Heart right ventricle (tissue), 16 donors: ENCODE data around the gene DNAAF8. TPM values are rescaled to one million over a fixed set of nuclear protein-coding genes. Genes with fewer than 3 reads are reported as not detected.

Experiments used
- ATAC-seq, 8 donors: fragments of 200-7000 bp; cut with Tn5 transposase; one replicate each; pipeline ENCODE4 v1.9.1; 2020; ENCODE audit warnings: mild to moderate bottlenecking in 8 of 8, moderate library complexity in 8 of 8, moderate number of reproducible peaks in 1 of 8
- DNase-seq, 2 donors: peaks; one replicate each; pipeline ENCODE4 v3.0.0-alpha.2; 2020
- H3K27ac ChIP-seq, 10 donors: fragments of 200-600 bp; sonication (generic) in 2 of 10; one replicate each; pipeline versions ENCODE4 v1.5.0 to v1.8.0; 2020 to 2022; ENCODE audit warnings: mild to moderate bottlenecking in 3 of 10
- H3K27me3 ChIP-seq, 7 donors: fragments of 200-600 bp; one replicate each; pipeline ENCODE4 v1.8.0; 2021 to 2022; ENCODE audit warnings: mild to moderate bottlenecking in 2 of 7
- H3K36me3 ChIP-seq, 9 donors: fragments of 200-600 bp; sonication (generic) in 1 of 9; one replicate each; pipeline versions ENCODE4 v1.5.0 to v1.8.0; 2020 to 2022; ENCODE audit warnings: mild to moderate bottlenecking in 2 of 9
- H3K4me1 ChIP-seq, 9 donors: fragments of 200-600 bp; sonication (generic) in 1 of 9; one replicate each; pipeline versions ENCODE4 v1.5.0 to v1.8.0; 2020 to 2022; ENCODE audit warnings: mild to moderate bottlenecking in 4 of 9
- H3K4me3 ChIP-seq, 10 donors: fragments of 200-600 bp; sonication (generic) in 2 of 10; one replicate each; pipeline versions ENCODE4 v1.5.0 to v1.8.0; 2020 to 2022; ENCODE audit warnings: mild to moderate bottlenecking in 7 of 10, moderate library complexity in 2 of 10
- H3K9me3 ChIP-seq, 11 donors: fragments of 200-600 bp in 10 of 11; sonication (generic) in 2 of 11; one replicate each; pipeline versions ENCODE4 v1.5.0 to v1.8.0; 2013 to 2022; ENCODE audit warnings: mild to moderate bottlenecking in 2 of 11, control low read depth in 1 of 11, moderate library complexity in 1 of 11
- WGBS, 2 donors: extraction: QIAGEN DNeasy Blood & Tissue Kit; methylation state at CpG; one replicate each; pipeline ENCODE4 v1.1.7; 2013; ENCODE audit warnings: inconsistent platforms in 1 of 2; 5-methylcytosine and 5-hydroxymethylcytosine counted together
- intact Hi-C, 10 donors: fragments of 100-400 bp; cut with DNase I; formaldehyde crosslinking; loops; one replicate each; pipeline versions ENCODE4 v1.11.1 to v1.14.2; 2022
- polyA plus RNA-seq, 2 donors: library from polyadenylated mRNA; stranded (reverse); fragments of 200-250 nt; gene quantifications; one replicate each; pipeline ENCODE4 v1.2.3, GENCODE V29; 2013
- total RNA-seq, 10 donors: library from RNA; stranded (reverse); fragmentation: NEBNext Ultra II Directional in 3 of 10; extraction: Animal tissue kit (Norgen Biotek cat#: 25700) in 3 of 10; gene quantifications; one replicate each; pipeline versions ENCODE4 v1.2.1 to v1.2.4, GENCODE V29; 2021 to 2023
- TF ChIP-seq, protein P1 (sequence below), 9 donors: fragments of 200-600 bp; sonication (generic) in 2 of 9; IDR thresholded peaks; one replicate each; pipeline versions ENCODE4 v1.5.0 to v1.8.0; 2021 to 2022; ENCODE audit warnings: antibody characterized with exemption in 9 of 9, mild to moderate bottlenecking in 5 of 9, moderate library complexity in 1 of 9
- donor health status: Arrhythmogenic right ventricular cardiomyopathy.
- donor health status: ischemic (EF 13 %, LVEDD 7.1; RV severe dilation, severe dysfunction).
- donor health status: healthy with polysubstance abuse.
- donor health status: DM: no; HTN: yes; CAD: no.
- donor health status: DM: no; HTN: no; CAD: no.
- donor health status: ischemic (EF 25% LVEDD 6.9; RV normal size, moderate dysfunction).
- donor health status: ischemic (EF 25% LVEDD 5.7; RV mildly dilated, moderate dysfunction).
- donor health status: healthy.
- donor health status: DM: yes; HTN: yes; CAD: no.
- donor health status: Ischemic cardiomyopathy.
- donor health status: ischemic (EF 35%, LVEDD 5.7; RV mildly dilated, moderate dysfunction).
- donor health status: nonischemic (EF 11% LVEDD 7.7; RV severe dilation, severe dysfunction).
- donor health status: DM: yes; HTN: yes; CAD: no.
- donor health status: PGD.
- donor health status: ischemic (EF 29% LVEDD 5.4; RV normal size, mild dysfunction).
- donor health status: nonischemic (EF 23%, LVEDD 6.1; RV moderate dilation, normal function).

Gene DNAAF8
- total and polyA plus RNA-seq, 12 donors, result 0.32 to 1.9 (median 1.1) TPM; not detected in 2

DNA sequence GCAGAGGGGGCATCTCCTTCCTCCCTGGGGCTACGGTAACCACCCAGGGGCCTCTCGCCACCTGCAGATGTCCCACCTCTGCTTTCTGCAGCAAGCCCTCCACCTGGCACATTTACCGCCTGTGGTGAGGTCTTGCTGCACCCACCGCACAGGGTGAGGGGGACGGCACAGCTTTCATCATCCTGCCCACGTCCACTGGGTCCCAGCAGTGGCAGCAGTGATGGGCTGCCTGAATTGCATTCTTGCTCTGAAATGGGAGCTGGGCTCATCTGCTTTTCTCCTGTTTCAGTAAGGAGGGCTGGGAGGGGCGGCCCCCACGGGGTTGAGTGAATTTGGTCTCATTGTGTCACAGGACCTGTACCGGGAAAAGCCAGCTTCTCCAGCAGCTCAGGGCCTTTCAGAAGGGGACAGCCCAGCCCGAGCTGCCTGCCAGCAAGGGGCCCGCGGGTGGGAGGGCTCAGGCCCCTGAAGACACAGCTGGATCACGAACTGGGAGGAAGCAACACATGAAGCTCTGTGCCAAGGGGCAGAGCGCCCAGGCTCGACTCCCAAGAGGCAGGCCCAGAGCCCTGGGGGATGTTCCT is 12.7 kb downstream of the DNAAF8 start:
- 53 to 55% methylated on average over 15 of the region's 15 CpGs for WGBS, 2 donors
- TF ChIP-seq, protein P1, sequence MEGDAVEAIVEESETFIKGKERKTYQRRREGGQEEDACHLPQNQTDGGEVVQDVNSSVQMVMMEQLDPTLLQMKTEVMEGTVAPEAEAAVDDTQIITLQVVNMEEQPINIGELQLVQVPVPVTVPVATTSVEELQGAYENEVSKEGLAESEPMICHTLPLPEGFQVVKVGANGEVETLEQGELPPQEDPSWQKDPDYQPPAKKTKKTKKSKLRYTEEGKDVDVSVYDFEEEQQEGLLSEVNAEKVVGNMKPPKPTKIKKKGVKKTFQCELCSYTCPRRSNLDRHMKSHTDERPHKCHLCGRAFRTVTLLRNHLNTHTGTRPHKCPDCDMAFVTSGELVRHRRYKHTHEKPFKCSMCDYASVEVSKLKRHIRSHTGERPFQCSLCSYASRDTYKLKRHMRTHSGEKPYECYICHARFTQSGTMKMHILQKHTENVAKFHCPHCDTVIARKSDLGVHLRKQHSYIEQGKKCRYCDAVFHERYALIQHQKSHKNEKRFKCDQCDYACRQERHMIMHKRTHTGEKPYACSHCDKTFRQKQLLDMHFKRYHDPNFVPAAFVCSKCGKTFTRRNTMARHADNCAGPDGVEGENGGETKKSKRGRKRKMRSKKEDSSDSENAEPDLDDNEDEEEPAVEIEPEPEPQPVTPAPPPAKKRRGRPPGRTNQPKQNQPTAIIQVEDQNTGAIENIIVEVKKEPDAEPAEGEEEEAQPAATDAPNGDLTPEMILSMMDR (IDR thresholded peaks at IDR 0.05), result no peak
- intact Hi-C loops, result no loop called here
- no peak for DNase-seq
- H3K4me3 ChIP-seq, result no peak overlapping the region
- peak in 3 of 8 donors; percentile 11 to 29 (median 20) for ATAC-seq
- H3K4me1 ChIP-seq, result peaks cover 0 to 22% (median 6%) of the 10 kb centered on the region in 9 donors
- no peaks in the 10 kb centered on the region for H3K9me3 ChIP-seq
- H3K36me3 ChIP-seq, result peaks cover 0 to 39% (median 18%) of the 10 kb centered on the region in 9 donors
- no peak overlapping the region for H3K27ac ChIP-seq
- H3K27me3 ChIP-seq, result no peaks in the 10 kb centered on the region

- TF ChIP-seq, protein P1 (IDR thresholded peaks at IDR 0.05), result no peak
- 82 to 84% methylated on average over 14 of the region's 14 CpGs for WGBS, 2 donors
- peaks cover 0 to 17% (median 4%) of the 10 kb centered on the region in 9 donors for H3K4me1 ChIP-seq
- H3K4me3 ChIP-seq, result no peak overlapping the region
- no peak for ATAC-seq
- no peak overlapping the region for H3K27ac ChIP-seq
- DNase-seq, result no peak
- intact Hi-C loops, result no loop called here
- H3K36me3 ChIP-seq, result peaks cover 0 to 49% (median 24%) of the 10 kb centered on the region in 9 donors
- no peaks in the 10 kb centered on the region for H3K9me3 ChIP-seq
- no peaks in the 10 kb centered on the region for H3K27me3 ChIP-seq
These were observed 13.8 kb downstream of the DNAAF8 start for GRCh38 chr16:4747906-4748681.

DNA sequence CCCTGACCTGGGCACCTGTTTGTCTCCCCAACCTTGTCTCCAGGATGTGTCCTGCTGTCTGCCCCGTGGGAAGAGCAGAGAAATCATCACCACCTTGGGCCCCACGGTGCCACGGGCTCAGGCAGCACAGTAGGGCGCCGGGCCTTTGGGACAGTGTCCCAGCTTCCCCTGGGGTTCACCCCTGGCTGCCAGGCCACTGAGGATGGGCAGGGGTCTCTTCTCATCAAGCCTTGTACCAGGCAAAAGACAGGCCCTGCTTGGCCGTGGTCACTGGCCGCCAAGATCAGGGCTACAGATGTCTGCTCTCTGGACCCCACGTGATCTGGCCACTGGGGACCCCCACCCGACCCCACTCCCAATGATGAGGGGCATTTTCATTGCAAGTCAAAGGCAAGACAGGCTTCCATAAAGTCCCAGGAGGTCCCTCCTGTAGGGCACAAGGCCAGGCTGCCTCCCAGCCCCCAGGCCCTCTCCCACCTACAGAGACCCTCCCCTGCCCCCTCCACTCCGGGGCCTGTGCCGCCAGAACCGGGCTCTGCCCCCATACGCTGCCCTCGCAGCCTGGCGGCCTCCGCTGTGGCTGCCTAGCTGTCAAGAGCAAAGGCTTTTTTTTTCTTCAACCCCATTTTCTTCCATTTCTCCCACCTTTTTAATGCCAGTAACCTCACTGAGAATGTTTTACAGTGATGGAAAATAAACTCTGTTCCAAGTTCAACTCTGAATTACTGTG is 14.5 kb downstream of the DNAAF8 start:
- peaks cover 0 to 57% (median 29%) of the 10 kb centered on the region in 9 donors for H3K36me3 ChIP-seq

More for the DNA sequence above, 14.5 kb downstream of the DNAAF8 start:
- Histone ChIP-seq H3K4me3 (no peak overlapping the region), H3K27me3 (no peaks in the 10 kb centered on the region), H3K4me1 (peaks cover 0 to 14% (median 0%) of the 10 kb centered on the region in 9 donors), H3K27ac (no peak overlapping the region), H3K9me3 (no peaks in the 10 kb centered on the region)
- intact Hi-C loops, result no loop called here
- DNase-seq (no peak), ATAC-seq (no peak)
- TF ChIP-seq, protein P1 (IDR thresholded peaks at IDR 0.05), result no peak
- 89% methylated on average over 16 of the region's 16 CpGs for WGBS, 2 donors
